Lower leg skin (tissue), 4 donors: ENCODE results near the gene LY6G6D. TPM values are rescaled to one million over a fixed set of nuclear protein-coding genes. Genes with fewer than 3 reads are reported as not detected.

Experiments used
- DNase-seq, 2 donors: peaks; one replicate each; pipeline ENCODE4 v3.0.0-alpha.2; 2019; ENCODE audit warnings: low spot score in 2 of 2
- H3K4me3 ChIP-seq: fragments of 200-600 bp; sonication (generic); 2 replicates; pipeline ENCODE4 v1.5.1; 2017; ENCODE audit warnings: mild to moderate bottlenecking, low read depth; ENCODE audit not compliant: poor library complexity, severe bottlenecking
- CTCF ChIP-seq, 3 donors: fragments of 450-650 bp; IDR thresholded peaks; one replicate each; pipeline ENCODE4 v1.5.1; 2016; ENCODE audit warnings: antibody characterized with exemption in 3 of 3, mild to moderate bottlenecking in 3 of 3, moderate library complexity in 2 of 3
- POLR2A ChIP-seq, 2 donors: fragments of 450-650 bp; IDR thresholded peaks; one replicate each; pipeline ENCODE4 v1.6.1; 2016 to 2017; ENCODE audit warnings: antibody characterized with exemption in 2 of 2, mild to moderate bottlenecking in 1 of 2, moderate library complexity in 1 of 2
- WGBS, 2 donors: methylation state at CpG; one replicate each; pipeline ENCODE4 v1.1.5; 2018; 5-methylcytosine and 5-hydroxymethylcytosine counted together
- intact Hi-C: fragments of 100-400 bp; cut with DNase I; formaldehyde crosslinking; loops from one replicate; pipeline ENCODE4 v1.15.0; 2023; ENCODE audit warnings: low total_unique reads
- total RNA-seq, 4 donors: library from RNA; depleted of rRNA; stranded (reverse); fragments of >200 nt; gene quantifications; one replicate each; pipeline ENCODE4 v1.1.0, GENCODE V29; 2016

Gene LY6G6D
- total RNA-seq, 4 donors from 2014 or later = 9.5 TPM; not detected in 3

DNA sequence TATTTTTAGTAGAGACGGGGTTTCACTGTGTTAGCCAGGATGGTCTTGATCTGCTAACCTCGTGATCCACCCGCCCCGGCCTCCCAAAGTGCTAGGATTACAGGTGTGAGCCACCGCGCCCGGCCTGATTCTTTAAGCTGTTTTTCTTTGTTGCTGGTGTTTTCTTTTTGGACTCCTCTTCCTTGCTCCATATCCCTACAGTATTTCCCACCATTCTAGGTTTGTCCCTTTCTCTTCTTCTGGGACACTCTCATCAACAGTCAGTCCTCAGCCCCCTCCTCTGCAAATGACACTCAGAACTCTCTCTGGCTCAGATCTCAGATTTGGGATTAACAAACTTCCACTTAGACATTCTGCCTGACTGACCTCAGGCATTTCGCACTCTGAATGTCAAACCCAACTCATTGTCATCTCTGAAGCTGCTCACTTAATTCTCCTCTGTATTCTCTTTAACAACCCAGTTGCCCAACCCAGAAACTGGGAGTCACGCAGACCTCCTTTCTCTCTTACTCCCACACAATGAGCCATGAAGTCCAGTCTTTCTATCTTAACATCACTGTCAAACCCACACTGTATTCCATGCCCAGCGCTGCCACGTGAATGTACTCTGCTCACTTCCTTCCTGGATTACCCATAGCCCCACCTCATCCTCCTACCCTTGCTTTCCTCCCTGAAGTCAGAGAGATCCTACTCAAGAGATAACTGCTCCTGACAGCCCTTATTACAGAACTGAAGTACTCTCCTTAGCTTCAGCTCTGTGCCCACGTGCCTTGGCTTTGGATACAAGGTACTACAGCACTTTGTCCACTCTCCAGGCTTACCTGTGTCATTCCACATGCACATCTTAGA, 10.6 kb downstream of the LY6G6D start:
- TF ChIP-seq POLR2A (IDR thresholded peaks at IDR 0.05) = no peak
- intact Hi-C loops = no loop called here
- DNase-seq = no peak
- 76 to 77% methylated on average over 12 of the region's 12 CpGs for WGBS, 2 donors
- no peak overlapping the region for H3K4me3 ChIP-seq

DNA sequence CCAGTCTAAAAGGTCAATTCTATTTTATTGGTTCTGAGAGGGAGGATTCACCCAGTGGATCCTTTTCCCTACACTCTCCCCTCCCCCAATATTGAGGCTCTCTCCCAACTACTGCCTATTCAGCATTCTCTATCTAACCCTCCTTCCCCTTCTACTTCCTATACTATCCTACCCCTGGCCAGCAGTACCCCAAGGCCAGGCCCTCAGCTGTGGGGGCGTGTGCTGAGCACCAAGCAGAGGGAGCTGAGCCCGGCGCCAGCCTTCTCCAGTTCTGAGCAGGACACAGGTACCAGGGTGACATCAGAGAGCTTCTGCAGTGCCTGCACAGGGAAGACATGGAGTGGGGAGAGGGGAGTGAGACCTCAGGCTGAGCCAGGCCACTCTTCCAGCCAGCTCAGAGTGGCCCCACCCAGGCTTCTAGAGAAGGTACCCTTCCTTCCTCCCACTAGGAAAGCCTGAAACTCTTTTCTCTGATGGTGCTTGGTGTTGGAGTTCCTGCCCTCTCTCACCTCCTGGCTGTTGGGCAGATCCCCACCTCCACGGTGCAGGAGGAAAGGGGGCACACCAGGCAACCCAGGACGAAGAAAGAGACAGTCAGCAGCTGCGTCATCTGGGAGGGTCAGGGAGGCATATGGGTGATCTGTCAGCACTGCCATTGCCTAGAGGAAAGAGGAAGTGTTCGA, 12.0 kb downstream of the LY6G6D start:
- intact Hi-C loops = no loop called here
- no peak for DNase-seq
- H3K4me3 ChIP-seq = no peak overlapping the region
- no peak for TF ChIP-seq CTCF (IDR thresholded peaks at IDR 0.05)
- TF ChIP-seq POLR2A (IDR thresholded peaks at IDR 0.05) = no peak
- WGBS, 2 donors = 62 to 64% methylated on average over 7 of the region's 7 CpGs

GRCh38 chr6:31727717-31728671, 12.8 kb downstream of the LY6G6D start:
- TF ChIP-seq CTCF (IDR thresholded peaks at IDR 0.05) = no peak
- TF ChIP-seq POLR2A (IDR thresholded peaks at IDR 0.05) = no peak
- no peak for DNase-seq
- intact Hi-C loops = no loop called here
- no peak overlapping the region for H3K4me3 ChIP-seq
- WGBS, 2 donors = 70 to 72% methylated on average over 41 of the region's 41 CpGs

DNA sequence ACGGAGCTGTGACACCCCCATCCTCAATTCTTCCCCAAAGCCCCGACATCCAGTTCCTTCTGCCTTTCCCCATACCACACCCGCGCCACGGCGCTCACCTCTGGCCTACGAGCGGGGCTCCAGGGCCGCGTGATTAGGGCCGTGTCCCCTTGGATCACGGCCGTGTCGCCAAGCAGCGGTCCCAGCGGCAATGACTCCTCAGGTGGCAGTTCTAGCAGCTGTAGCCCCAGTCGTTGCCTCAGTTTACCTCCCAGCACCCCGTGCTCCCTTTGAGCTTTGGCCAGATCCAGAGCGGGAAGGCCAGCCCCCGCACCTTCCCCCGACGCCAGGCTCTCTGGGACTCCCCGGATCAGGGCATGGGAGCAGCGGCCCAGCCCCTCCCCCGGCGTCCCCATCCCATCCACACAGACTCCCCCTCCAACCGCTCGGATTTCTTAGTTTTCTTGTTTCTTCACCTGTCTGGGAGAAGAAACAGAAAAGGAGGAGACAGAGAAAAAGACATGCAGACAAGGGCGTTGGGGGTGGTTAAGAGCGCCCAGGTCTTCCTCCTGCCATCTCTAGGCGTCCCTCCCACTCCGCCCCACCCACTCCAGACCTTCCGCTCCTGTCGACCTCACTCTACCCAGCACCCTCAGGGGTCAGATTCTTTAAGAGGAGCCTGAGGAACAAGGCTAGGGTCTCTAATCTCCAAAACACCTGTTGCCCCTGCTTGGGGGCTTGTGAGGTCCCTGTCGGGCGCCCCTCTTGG, 13.8 kb downstream of the LY6G6D start, which contains the start of gene DDAH2:
TSS of gene DDAH2 (minus strand) at position 533 of the 748 bp plus-strand sequence. CDS start at position 395, 138 bp downstream.
- WGBS, 2 donors = 11 to 19% methylated on average over 36 of the region's 36 CpGs
- intact Hi-C loops = no loop called here
- TF ChIP-seq POLR2A (IDR thresholded peaks at IDR 0.05) = no peak
- no peak for TF ChIP-seq CTCF (IDR thresholded peaks at IDR 0.05)
- H3K4me3 ChIP-seq = peak within 1 kb of the TSS; percentile 93
- DNase-seq = peak; percentile 82 to 91

GRCh38 chr6:31729515-31729978, 14.4 kb downstream of the LY6G6D start:
- 0% methylated on average over 22 to 29 of the region's 29 CpGs for WGBS, 2 donors
- intact Hi-C loops = no loop called here

More at GRCh38 chr6:31729515-31729978, 14.4 kb downstream of the LY6G6D start:
- DNase-seq = peak; percentile 92 to 99
- peak in 1 of 3 donors; percentile 57 for TF ChIP-seq CTCF (IDR thresholded peaks at IDR 0.05)
- no peak for TF ChIP-seq POLR2A (IDR thresholded peaks at IDR 0.05)
- H3K4me3 ChIP-seq = peak overlapping the region; percentile 93
